NCI-H2227 (cell line): ENCODE results near the gene BTBD3.

Source experiments
- DNase-seq: peaks from one replicate; lab custom pipeline; 2025; ENCODE audit not compliant: unreplicated experiment; lab: John Stamatoyannopoulos, UW

BTBD3 gene

DNA sequence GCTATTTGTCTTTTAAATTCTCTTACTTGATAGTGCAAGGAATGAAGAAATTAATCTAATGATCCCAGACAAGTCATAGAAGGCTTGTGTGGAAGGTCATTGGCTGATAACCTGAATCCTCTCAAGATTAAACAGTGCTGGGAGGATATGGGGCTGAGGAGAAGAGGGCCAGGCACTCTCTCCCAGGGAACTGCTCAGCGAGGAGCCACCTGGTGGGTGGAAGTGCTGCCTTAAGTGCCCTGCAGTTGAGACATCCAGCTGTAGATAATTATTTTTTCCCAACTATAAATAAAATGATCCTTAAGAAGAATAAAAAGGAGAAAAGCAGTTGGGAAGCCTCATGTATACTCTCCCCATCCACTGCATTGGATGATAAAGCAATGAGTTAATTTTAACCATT is 47.9 kb downstream of the BTBD3 start:
- no peak for DNase-seq

DNA sequence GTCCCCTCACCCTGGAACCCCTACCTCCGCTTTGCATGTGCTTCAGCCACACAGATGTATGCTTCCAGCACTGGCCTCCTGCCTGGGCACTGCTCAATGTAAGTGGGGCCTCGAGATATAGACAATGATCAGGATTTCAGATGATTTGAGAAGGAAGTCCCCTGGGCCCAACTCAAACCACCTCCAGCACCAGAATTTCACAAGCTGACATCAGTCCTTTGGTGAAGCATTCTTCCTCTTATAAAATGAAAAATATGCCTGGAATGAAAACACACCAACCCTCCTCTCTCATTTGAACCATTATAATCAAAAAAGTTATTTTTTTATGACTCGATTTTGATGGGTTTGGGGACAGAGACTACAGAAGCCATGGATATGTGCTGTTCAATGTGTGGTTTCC is 48.5 kb downstream of the BTBD3 start:
- no peak for DNase-seq

DNA sequence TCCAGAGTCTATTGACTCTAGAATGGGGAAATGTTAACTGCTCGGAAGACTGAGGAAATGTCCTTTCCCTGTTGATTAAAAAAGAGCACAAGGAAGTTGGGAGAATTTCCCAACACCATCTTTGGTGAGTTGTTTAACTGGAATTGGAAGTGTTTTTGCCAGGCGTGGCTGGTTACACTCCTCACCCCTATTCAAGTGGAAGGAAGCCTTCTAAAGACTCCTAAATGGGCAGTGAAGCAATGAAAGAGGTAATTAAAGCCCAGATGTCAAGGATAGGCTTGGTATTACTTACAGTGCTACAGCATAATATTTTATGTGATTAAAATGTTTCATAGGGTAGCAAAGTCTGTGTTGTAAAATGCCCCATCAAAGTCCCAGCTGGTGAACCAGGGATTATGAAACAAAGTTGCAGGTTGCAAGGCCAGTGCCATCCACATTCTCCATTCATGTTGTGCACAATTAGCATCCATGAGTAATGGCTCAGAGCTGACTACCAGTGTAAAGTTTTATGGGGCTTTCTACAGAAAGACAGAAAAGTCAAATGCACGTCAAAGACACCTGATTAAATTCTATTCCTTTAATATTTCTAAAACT is 52.6 kb downstream of the BTBD3 start:
- DNase-seq: no peak

DNA sequence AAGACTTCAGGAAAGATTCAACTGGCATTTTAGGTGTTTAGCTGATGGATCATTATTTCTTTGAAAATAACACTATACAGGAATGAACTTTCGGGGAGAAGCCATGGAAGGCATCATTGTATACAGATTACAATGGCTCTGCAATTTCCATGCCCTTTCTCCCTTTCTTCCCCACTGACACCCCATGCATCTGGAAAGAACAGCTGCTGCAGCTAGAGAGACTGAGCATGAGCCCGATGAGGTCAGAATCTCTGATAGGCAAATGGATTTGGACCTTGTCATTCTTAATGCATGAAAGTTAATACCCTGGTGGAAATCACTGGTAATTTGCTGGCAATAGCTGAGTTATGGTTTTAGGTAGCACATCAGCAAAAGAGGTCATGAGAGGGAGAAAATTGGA is 54.8 kb downstream of the BTBD3 start:
- no peak for DNase-seq
